T-cell (primary cell): ENCODE results near the gene C1orf232. TPM values are rescaled to one million over a fixed set of nuclear protein-coding genes. Genes with fewer than 3 reads are reported as not detected.
A peak's percentile ranks its signal among the peaks of the same experiment; 100 is the strongest.

ENCODE experiments used
- ATAC-seq, 4 experiments: fragments of 200-7000 bp in 3 of 4; fragments of 150-1000 bp in 1 of 4; cut with Tn5 transposase; replicated peaks in 1 of 4; 1 replicate in 3 of 4; 2 replicates in 1 of 4; pipeline ENCODE4 v1.10.0; 2021; ENCODE audit warnings: moderate library complexity in 3 of 4, mild to moderate bottlenecking in 2 of 4, moderate number of reproducible peaks in 1 of 4
- CTCF ChIA-PET, 2 donors: fragments of 300-600 bp; sonication (Branson Sonifier 250); formaldehyde crosslinking; loops; one replicate each; lab custom pipeline; 2022; ENCODE audit warnings: antibody characterized with exemption in 2 of 2; lab: Charles Lee
- POLR2A ChIA-PET, 2 donors: fragments of 300-600 bp; sonication (Branson Sonifier 250); formaldehyde crosslinking; loops; one replicate each; lab custom pipeline; 2022; ENCODE audit warnings: antibody characterized with exemption in 2 of 2; lab: Charles Lee
- DNase-seq, 35 experiments: peaks; one replicate each; pipeline versions ENCODE4 v3.0.0 to v3.0.0-alpha.2; 2013 to 2023
- H3K27ac ChIP-seq: one replicate; pipeline ENCODE4 v1.5.1; 2013; ENCODE audit warnings: low read length
- H3K27me3 ChIP-seq, 2 experiments: replicated peaks in 1 of 2; 1 replicate in 1 of 2; 2 replicates in 1 of 2; pipeline versions ENCODE4 v1.6.1 to v1.7.0; 2013; ENCODE audit warnings: low read length in 1 of 2, mixed read lengths in 1 of 2; ENCODE audit not compliant: control insufficient read depth in 2 of 2, insufficient read depth in 2 of 2; ENCODE audit errors: extremely low read depth in 1 of 2
- H3K36me3 ChIP-seq, 2 donors: 1 replicate in 1 of 2; 2 replicates in 1 of 2; pipeline versions ENCODE4 v1.6.1 to v1.7.0; 2013; ENCODE audit warnings: low read length in 1 of 2; ENCODE audit not compliant: control insufficient read depth in 2 of 2, insufficient read depth in 1 of 2; ENCODE audit errors: extremely low read depth in 1 of 2
- H3K4me1 ChIP-seq, 2 experiments: 1 replicate in 1 of 2; 2 replicates in 1 of 2; pipeline versions ENCODE4 v1.6.1 to v1.7.0; 2013; ENCODE audit warnings: low read length in 2 of 2, mixed read lengths in 1 of 2; ENCODE audit not compliant: insufficient read depth in 2 of 2, control insufficient read depth in 1 of 2; ENCODE audit errors: extremely low read depth in 1 of 2
- H3K4me3 ChIP-seq, 2 donors: 1 replicate in 1 of 2; 2 replicates in 1 of 2; pipeline versions ENCODE4 v1.5.1 to v1.7.0; 2013; ENCODE audit warnings: mild to moderate bottlenecking in 2 of 2, low read length in 1 of 2, moderate library complexity in 1 of 2; ENCODE audit not compliant: control insufficient read depth in 1 of 2; ENCODE audit errors: extremely low read depth in 1 of 2
- H3K9me3 ChIP-seq: 2 replicates; pipeline ENCODE4 v1.7.0; 2013
- H3K27ac Mint-ChIP-seq, 2 donors: one replicate each; pipeline ENCODE4 v1.8.0; 2020 to 2021; ENCODE audit warnings: mild to moderate bottlenecking in 2 of 2, mixed read lengths in 2 of 2
- H3K27me3 Mint-ChIP-seq, 2 donors: one replicate each; pipeline ENCODE4 v1.8.0; 2021 to 2022; ENCODE audit warnings: mixed read lengths in 2 of 2
- H3K36me3 Mint-ChIP-seq: one replicate; pipeline ENCODE4 v1.8.0; 2021; ENCODE audit warnings: mixed read lengths
- H3K4me1 Mint-ChIP-seq, 3 donors: one replicate each; pipeline ENCODE4 v1.8.0; 2020 to 2022; ENCODE audit warnings: mixed read lengths in 3 of 3, mild to moderate bottlenecking in 1 of 3
- H3K4me3 Mint-ChIP-seq, 3 donors: one replicate each; pipeline ENCODE4 v1.8.0; 2020 to 2022; ENCODE audit warnings: mild to moderate bottlenecking in 3 of 3, mixed read lengths in 3 of 3, moderate library complexity in 3 of 3
- H3K9me3 Mint-ChIP-seq, 3 donors: one replicate each; pipeline ENCODE4 v1.8.0; 2020 to 2022; ENCODE audit warnings: mixed read lengths in 3 of 3
- WGBS: methylation state at CpG from one replicate; pipeline ENCODE4 v1.1.5; 2013; ENCODE audit warnings: missing lambda C conversion rate; ENCODE audit not compliant: insufficient coverage; 5-methylcytosine and 5-hydroxymethylcytosine counted together
- total RNA-seq, 35 experiments: library from RNA in 6 of 35; stranded (reverse) in 6 of 35; fragments of 120-200 nt in 1 of 35; gene quantifications; one replicate each; pipeline versions ENCODE4 v1.2.1 to v1.2.4 and lab custom pipeline; 2013 to 2026

C1orf232 gene
- total RNA-seq, 5 donors from 2014 or later (not counting 1 experiment from before 2014, with no cell fraction given) = not detected

GRCh38 chr1:26160527-26161414 lies 8.0 kb downstream of the C1orf232 start:
- H3K4me3 Mint-ChIP-seq = peak overlapping the region in 2 of 3 donors; percentile 28 to 32

GRCh38 chr1:26159743-26160039 lies 9.1 kb downstream of the C1orf232 start:
- ChIA-PET POLR2A (no interaction called here), CTCF (no interaction called here)
- peaks cover 18 to 49% of the 10 kb centered on the region in 2 donors for H3K27me3 Mint-ChIP-seq
- Histone ChIP-seq H3K27ac (no peak overlapping the region), H3K36me3 (no peaks in the 10 kb centered on the region), H3K27me3 (peaks cover 4 to 95% of the 10 kb centered on the region in 2 experiments), H3K4me1 (peaks cover 0 to 29% of the 10 kb centered on the region in 2 experiments), H3K9me3 (no peaks in the 10 kb centered on the region), H3K4me3 (no peak overlapping the region)
- peak overlapping the region in 1 of 3 donors; percentile 42 for H3K4me3 Mint-ChIP-seq
- 86% methylated on average over 2 of the region's 4 CpGs for WGBS
- no peak for ATAC-seq
- H3K4me1 Mint-ChIP-seq = peaks cover 7 to 17% (median 13%) of the 10 kb centered on the region in 3 donors
- no peaks in the 10 kb centered on the region for H3K36me3 Mint-ChIP-seq
- H3K27ac Mint-ChIP-seq = peak overlapping the region in 1 of 2 donors; percentile 36
- DNase-seq = no peak
- H3K9me3 Mint-ChIP-seq = no peaks in the 10 kb centered on the region

More at GRCh38 chr1:26160527-26161414, 8.0 kb downstream of the C1orf232 start:
- Mint-ChIP-seq H3K27me3 (peaks cover 18 to 49% of the 10 kb centered on the region in 2 donors), H3K4me1 (peaks cover 13 to 21% (median 14%) of the 10 kb centered on the region in 3 donors), H3K27ac (no peak overlapping the region), H3K36me3 (no peaks in the 10 kb centered on the region), H3K9me3 (no peaks in the 10 kb centered on the region)
- DNase-seq (no peak), ATAC-seq (no peak)
- Histone ChIP-seq H3K9me3 (no peaks in the 10 kb centered on the region), H3K4me1 (peaks cover 0 to 30% of the 10 kb centered on the region in 2 experiments), H3K4me3 (peak overlapping the region in 1 of 2 donors; percentile 7), H3K27me3 (peaks cover 4 to 86% of the 10 kb centered on the region in 2 experiments), H3K36me3 (no peaks in the 10 kb centered on the region), H3K27ac (no peak overlapping the region)
- ChIA-PET CTCF (no interaction called here), POLR2A (no interaction called here)
- 78% methylated on average over 15 of the region's 18 CpGs for WGBS

- DNase-seq (no peak), ATAC-seq (no peak)
- Mint-ChIP-seq H3K27me3 (peaks cover 18 to 49% of the 10 kb centered on the region in 2 donors), H3K4me1 (peaks cover 5 to 14% (median 13%) of the 10 kb centered on the region in 3 donors), H3K4me3 (peak within 1 kb of the TSS in 1 of 3 donors; percentile 42), H3K36me3 (no peaks in the 10 kb centered on the region), H3K9me3 (no peaks in the 10 kb centered on the region), H3K27ac (peak within 1 kb of the TSS in 1 of 2 donors; percentile 48)
- H3K27me3 ChIP-seq = peaks cover 4 to 94% of the 10 kb centered on the region in 2 experiments
- H3K9me3 ChIP-seq = no peaks in the 10 kb centered on the region
- no peak within 1 kb of the TSS for H3K4me3 ChIP-seq
- ChIA-PET CTCF (no interaction called here), POLR2A (no interaction called here)
- no peaks in the 10 kb centered on the region for H3K36me3 ChIP-seq
- 74% methylated on average over 6 of the region's 6 CpGs for WGBS
- peaks cover 0 to 24% of the 10 kb centered on the region in 2 experiments for H3K4me1 ChIP-seq
- no peak within 1 kb of the TSS for H3K27ac ChIP-seq
These were observed 9.6 kb downstream of the C1orf232 start, which contains the start of gene FAM110D for GRCh38 chr1:26158908-26159742. FAM110D (plus strand) TSS chr1:26159079; CDS start chr1:26161292, 2,213 bp downstream.

- DNase-seq (no peak), ATAC-seq (no peak)
- no peak overlapping the region for H3K27ac ChIP-seq
- no peak overlapping the region for H3K4me3 ChIP-seq
- no peaks in the 10 kb centered on the region for H3K9me3 ChIP-seq
- peaks cover 0 to 18% of the 10 kb centered on the region in 2 experiments for H3K4me1 ChIP-seq
- H3K36me3 ChIP-seq = no peaks in the 10 kb centered on the region
- H3K4me3 Mint-ChIP-seq = no peak overlapping the region
- peaks cover 5 to 9% (median 8%) of the 10 kb centered on the region in 3 donors for H3K4me1 Mint-ChIP-seq
- CTCF ChIA-PET = interaction anchor here in 1 of 2 donors (1.0 kb wide), 1 partner anchor 12 kb away, joined by 3 read pairs; no protein-coding TSS in a partner anchor
- POLR2A ChIA-PET = no interaction called here
- WGBS = 96% methylated on average over 3 of the region's 5 CpGs
- no peak overlapping the region for H3K27ac Mint-ChIP-seq
- peaks cover 4 to 87% of the 10 kb centered on the region in 2 experiments for H3K27me3 ChIP-seq
- no peaks in the 10 kb centered on the region for H3K9me3 Mint-ChIP-seq
- no peaks in the 10 kb centered on the region for H3K36me3 Mint-ChIP-seq
- peaks cover 14 to 43% of the 10 kb centered on the region in 2 donors for H3K27me3 Mint-ChIP-seq
These were observed 10.4 kb downstream of the C1orf232 start for GRCh38 chr1:26158271-26158907.

DNA sequence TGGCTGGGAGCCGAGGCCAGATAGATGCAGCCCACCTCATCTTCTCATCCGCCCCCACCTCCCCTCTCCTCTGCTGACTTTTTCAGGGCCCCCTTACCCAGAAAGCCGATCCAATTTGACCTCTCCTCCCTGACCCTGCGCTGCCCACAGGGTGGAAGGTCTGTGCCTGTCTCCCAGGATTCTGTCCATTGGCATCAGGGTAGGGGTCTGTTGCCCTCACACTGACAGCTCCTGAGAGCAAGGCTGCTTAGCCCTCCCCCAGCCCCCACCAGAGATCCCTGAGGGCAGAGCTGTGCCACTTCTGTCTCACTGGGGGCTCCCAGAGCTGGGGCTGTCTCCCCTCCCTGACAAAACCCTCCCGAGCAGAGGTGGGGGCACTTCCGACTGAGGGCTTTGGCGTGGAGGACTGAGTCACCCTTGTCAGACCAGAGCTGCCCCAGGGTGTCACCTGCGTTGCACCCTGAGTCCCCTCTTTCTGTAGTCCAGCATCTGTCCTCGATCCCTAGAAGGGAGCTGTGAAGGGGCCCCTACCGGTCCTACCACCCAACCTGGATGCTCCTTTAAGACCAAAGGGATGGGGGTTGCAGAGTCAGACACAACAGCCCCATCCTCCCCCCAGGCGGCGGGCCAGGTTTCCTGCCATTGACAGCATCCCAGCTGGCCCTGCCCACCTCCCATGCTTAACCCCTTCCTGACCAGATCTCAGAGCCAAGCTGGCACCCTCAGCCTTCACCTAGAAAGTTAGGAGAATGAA lies 12.3 kb downstream of the C1orf232 start:
- ChIA-PET POLR2A (interaction anchor here in 1 of 2 donors (0.9 kb wide), 1 partner anchor 14 kb away, joined by 3 read pairs; the partner anchor contains the start of gene ZNF593), CTCF (interaction anchor here in 1 of 2 donors (1.0 to 1.8 kb wide), 2 partner anchors 11 kb away, joined by 3 to 5 read pairs; no protein-coding TSS in a partner anchor)
- Histone ChIP-seq H3K27me3 (peaks cover 0 to 71% of the 10 kb centered on the region in 2 experiments), H3K4me1 (peaks cover 0 to 11% of the 10 kb centered on the region in 2 experiments), H3K36me3 (no peaks in the 10 kb centered on the region), H3K4me3 (no peak overlapping the region), H3K9me3 (no peaks in the 10 kb centered on the region), H3K27ac (no peak overlapping the region)
- Mint-ChIP-seq H3K4me3 (no peak overlapping the region), H3K9me3 (no peaks in the 10 kb centered on the region), H3K4me1 (peaks cover 0 to 5% (median 3%) of the 10 kb centered on the region in 3 donors), H3K27me3 (peaks cover 9 to 34% of the 10 kb centered on the region in 2 donors), H3K27ac (no peak overlapping the region), H3K36me3 (no peaks in the 10 kb centered on the region)
- ATAC-seq = peak in 3 of 4 experiments; percentile 13 to 55 (median 44)
- WGBS = 27% methylated on average over 9 of the region's 12 CpGs
- peak in 4 of 35 experiments; percentile 21 to 36 (median 22) for DNase-seq
